Natural killer cell (primary cell): ENCODE data around the gene DSN1. TPM values are rescaled to one million over a fixed set of nuclear protein-coding genes. Genes with fewer than 3 reads are reported as not detected.

Source experiments
- ATAC-seq, 3 donors: fragments of 150-1000 bp in 2 of 3; fragments of 200-7000 bp in 1 of 3; cut with Tn5 transposase; 1 replicate in 1 of 3; 2 replicates in 2 of 3; pipeline ENCODE4 v1.10.0; 2021; ENCODE audit warnings: mild to moderate bottlenecking in 2 of 3, moderate library complexity in 2 of 3
- DNase-seq, 2 donors: peaks; one replicate each; pipeline versions ENCODE4 v3.0.0 to v3.0.0-alpha.2; 2013 to 2021; ENCODE audit warnings: mixed read lengths in 1 of 2
- H3K27ac ChIP-seq: one replicate; pipeline ENCODE4 v1.5.1; 2013; ENCODE audit warnings: mild to moderate bottlenecking, low read length
- H3K27me3 ChIP-seq: one replicate; pipeline ENCODE4 v1.6.1; 2013; ENCODE audit warnings: low read length; ENCODE audit not compliant: control insufficient read depth, insufficient read depth
- H3K36me3 ChIP-seq: one replicate; pipeline ENCODE4 v1.6.1; 2013; ENCODE audit warnings: low read length; ENCODE audit not compliant: control insufficient read depth, insufficient read depth
- H3K4me1 ChIP-seq: one replicate; pipeline ENCODE4 v1.6.1; 2013; ENCODE audit warnings: low read length; ENCODE audit not compliant: control insufficient read depth, insufficient read depth
- H3K4me3 ChIP-seq: one replicate; pipeline ENCODE4 v1.5.1; 2013; ENCODE audit warnings: low read length
- H3K9me3 ChIP-seq: one replicate; pipeline ENCODE4 v1.6.1; 2013; ENCODE audit warnings: low read length; ENCODE audit not compliant: control insufficient read depth, insufficient read depth
- H3K27ac Mint-ChIP-seq, 2 donors: one replicate each; pipeline ENCODE4 v1.8.0; 2022; ENCODE audit warnings: mild to moderate bottlenecking in 2 of 2, mixed read lengths in 2 of 2, moderate library complexity in 1 of 2
- H3K27me3 Mint-ChIP-seq, 2 donors: one replicate each; pipeline ENCODE4 v1.8.0; 2022; ENCODE audit warnings: low read depth in 2 of 2, mixed read lengths in 2 of 2
- H3K36me3 Mint-ChIP-seq: one replicate; pipeline ENCODE4 v1.8.0; 2022; ENCODE audit warnings: mixed read lengths
- H3K4me1 Mint-ChIP-seq, 2 donors: one replicate each; pipeline ENCODE4 v1.8.0; 2022; ENCODE audit warnings: mixed read lengths in 2 of 2
- H3K4me3 Mint-ChIP-seq: one replicate; pipeline ENCODE4 v1.8.0; 2022; ENCODE audit warnings: mild to moderate bottlenecking, moderate library complexity, mixed read lengths
- H3K9me3 Mint-ChIP-seq, 2 donors: one replicate each; pipeline ENCODE4 v1.8.0; 2022; ENCODE audit warnings: mixed read lengths in 2 of 2
- WGBS: methylation state at CpG from one replicate; pipeline ENCODE4 v1.1.7; 2013; ENCODE audit warnings: missing lambda C conversion rate; ENCODE audit not compliant: insufficient coverage; 5-methylcytosine and 5-hydroxymethylcytosine counted together
- intact Hi-C: fragments of 100-400 bp; cut with micrococcal nuclease; formaldehyde crosslinking; loops from one replicate; pipeline ENCODE4 v1.14.2; 2022
- total RNA-seq, 4 donors: library from RNA; stranded (reverse); fragments of 120-200 nt in 1 of 4; gene quantifications; one replicate each; pipeline versions ENCODE4 v1.2.3 to v1.2.4, GENCODE V29; 2013 to 2022
- TF ChIP-seq, protein P1 (sequence below): fragments of 200-600 bp; IDR thresholded peaks from one replicate; pipeline ENCODE4 v1.8.0; 2022; ENCODE audit warnings: antibody characterized with exemption

Gene DSN1
- total RNA-seq, 3 donors from 2014 or later (not counting 1 experiment from before 2014, with no cell fraction given): 15.8 to 19.1 (median 15.8) TPM

GRCh38 chr20:36812594-36813463 is 39.3 kb upstream of the DSN1 start:
- no peak overlapping the region for H3K4me3 Mint-ChIP-seq
- 95% methylated on average over 14 of the region's 14 CpGs for WGBS
- Histone ChIP-seq H3K27ac (no peak overlapping the region), H3K4me3 (no peak overlapping the region), H3K9me3 (no peaks in the 10 kb centered on the region), H3K4me1 (no peaks in the 10 kb centered on the region), H3K27me3 (no peaks in the 10 kb centered on the region), H3K36me3 (no peaks in the 10 kb centered on the region)
- TF ChIP-seq, protein P1, sequence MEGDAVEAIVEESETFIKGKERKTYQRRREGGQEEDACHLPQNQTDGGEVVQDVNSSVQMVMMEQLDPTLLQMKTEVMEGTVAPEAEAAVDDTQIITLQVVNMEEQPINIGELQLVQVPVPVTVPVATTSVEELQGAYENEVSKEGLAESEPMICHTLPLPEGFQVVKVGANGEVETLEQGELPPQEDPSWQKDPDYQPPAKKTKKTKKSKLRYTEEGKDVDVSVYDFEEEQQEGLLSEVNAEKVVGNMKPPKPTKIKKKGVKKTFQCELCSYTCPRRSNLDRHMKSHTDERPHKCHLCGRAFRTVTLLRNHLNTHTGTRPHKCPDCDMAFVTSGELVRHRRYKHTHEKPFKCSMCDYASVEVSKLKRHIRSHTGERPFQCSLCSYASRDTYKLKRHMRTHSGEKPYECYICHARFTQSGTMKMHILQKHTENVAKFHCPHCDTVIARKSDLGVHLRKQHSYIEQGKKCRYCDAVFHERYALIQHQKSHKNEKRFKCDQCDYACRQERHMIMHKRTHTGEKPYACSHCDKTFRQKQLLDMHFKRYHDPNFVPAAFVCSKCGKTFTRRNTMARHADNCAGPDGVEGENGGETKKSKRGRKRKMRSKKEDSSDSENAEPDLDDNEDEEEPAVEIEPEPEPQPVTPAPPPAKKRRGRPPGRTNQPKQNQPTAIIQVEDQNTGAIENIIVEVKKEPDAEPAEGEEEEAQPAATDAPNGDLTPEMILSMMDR: no peak
- no peak overlapping the region for H3K27ac Mint-ChIP-seq
- no peak for ATAC-seq
- H3K9me3 Mint-ChIP-seq: no peaks in the 10 kb centered on the region
- H3K36me3 Mint-ChIP-seq: no peaks in the 10 kb centered on the region
- DNase-seq: no peak
- intact Hi-C loops: no loop called here
- H3K27me3 Mint-ChIP-seq: no peaks in the 10 kb centered on the region
- no peaks in the 10 kb centered on the region for H3K4me1 Mint-ChIP-seq

DNA sequence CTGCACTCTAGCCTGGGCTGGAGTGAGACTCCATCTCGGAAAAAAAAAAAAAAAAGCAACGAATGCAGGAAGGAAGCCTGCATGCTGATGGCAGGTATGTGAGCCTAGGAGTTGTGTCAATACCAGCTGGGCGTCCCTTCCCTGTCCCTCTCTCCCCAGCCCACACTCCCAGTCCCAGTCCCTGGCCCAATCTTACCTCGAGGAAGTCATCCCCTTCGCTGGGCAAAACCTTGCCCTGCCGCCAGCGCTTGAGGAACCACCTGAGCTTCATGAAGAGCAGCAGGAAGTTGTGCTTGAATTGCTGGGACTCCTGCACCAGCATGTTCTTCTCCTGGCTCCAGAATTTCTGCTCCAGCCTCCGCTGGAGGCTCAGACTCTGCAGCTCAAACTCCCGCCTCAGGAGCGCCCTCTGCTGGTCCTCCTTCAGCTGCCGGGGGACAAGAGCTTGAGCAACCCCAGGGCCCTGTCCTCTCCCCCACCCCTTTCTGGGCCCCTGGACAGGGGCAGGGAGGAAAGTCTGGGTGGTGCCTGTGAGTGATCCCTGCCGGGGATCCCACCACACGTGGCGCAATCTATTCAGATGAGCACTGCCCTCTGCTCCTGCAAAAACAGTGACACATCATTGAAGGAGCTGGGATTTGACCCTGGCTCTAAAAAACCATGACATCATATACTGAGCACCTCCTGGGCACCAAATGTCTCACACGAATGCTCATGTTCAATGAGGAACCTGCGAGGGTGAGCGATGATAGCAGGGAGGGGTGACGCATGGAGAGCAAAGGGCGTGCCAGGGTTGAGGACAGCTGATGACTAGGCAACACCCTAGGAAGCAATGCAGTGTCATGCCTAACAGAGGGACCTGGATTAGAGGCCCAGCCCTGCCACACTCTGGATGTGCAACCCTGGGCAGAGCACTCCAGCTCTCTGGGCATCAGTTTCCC is 35.0 kb upstream of the DSN1 start:
- H3K36me3 ChIP-seq: no peaks in the 10 kb centered on the region
- H3K27ac ChIP-seq: no peak overlapping the region
- DNase-seq (peak; percentile 68 to 82), ATAC-seq (peak; percentile 71 to 81 (median 76))
- Mint-ChIP-seq H3K27me3 (no peaks in the 10 kb centered on the region), H3K9me3 (no peaks in the 10 kb centered on the region), H3K36me3 (no peaks in the 10 kb centered on the region), H3K4me1 (no peaks in the 10 kb centered on the region), H3K27ac (no peak overlapping the region), H3K4me3 (no peak overlapping the region)
- 73% methylated on average over 19 of the region's 19 CpGs for WGBS
- intact Hi-C loops: no loop called here
- H3K27me3 ChIP-seq: no peaks in the 10 kb centered on the region
- H3K9me3 ChIP-seq: no peaks in the 10 kb centered on the region
- TF ChIP-seq, protein P1: peak; percentile 90
- no peak overlapping the region for H3K4me3 ChIP-seq
- no peaks in the 10 kb centered on the region for H3K4me1 ChIP-seq

DNA sequence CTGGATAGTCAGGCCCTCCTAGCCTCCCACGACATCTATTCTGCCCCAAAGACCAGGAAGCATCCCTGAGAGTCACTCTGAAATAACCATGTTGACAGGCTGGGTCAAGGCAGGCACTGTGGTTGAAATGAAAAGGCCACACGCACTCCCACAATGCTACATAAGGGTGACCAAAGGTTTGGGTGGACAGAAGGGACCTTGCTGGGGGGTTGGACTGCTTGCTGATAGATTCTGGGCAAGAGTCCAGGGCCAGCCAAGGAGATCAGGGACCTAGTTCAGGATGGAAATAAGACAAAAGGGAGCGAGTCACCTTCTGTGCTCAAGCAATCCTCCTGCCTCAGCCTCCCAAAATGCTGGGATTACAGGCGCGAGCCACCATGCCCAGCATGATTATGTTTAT is 32.5 kb upstream of the DSN1 start:
- H3K36me3 ChIP-seq: no peaks in the 10 kb centered on the region
- ATAC-seq: no peak

More for the DNA sequence above, 32.5 kb upstream of the DSN1 start:
- Mint-ChIP-seq H3K9me3 (no peaks in the 10 kb centered on the region), H3K27ac (no peak overlapping the region), H3K4me3 (no peak overlapping the region), H3K36me3 (no peaks in the 10 kb centered on the region), H3K27me3 (no peaks in the 10 kb centered on the region), H3K4me1 (no peaks in the 10 kb centered on the region)
- H3K9me3 ChIP-seq: no peaks in the 10 kb centered on the region
- DNase-seq: no peak
- no peak overlapping the region for H3K27ac ChIP-seq
- WGBS: 94% methylated on average over 3 of the region's 5 CpGs
- no peaks in the 10 kb centered on the region for H3K4me1 ChIP-seq
- H3K27me3 ChIP-seq: no peaks in the 10 kb centered on the region
- no peak overlapping the region for H3K4me3 ChIP-seq
- TF ChIP-seq, protein P1: no peak
- intact Hi-C loops: no loop called here
